Esophagus squamous epithelium (tissue), 5 donors: ENCODE results near the gene ARHGAP40. TPM values are rescaled to one million over a fixed set of nuclear protein-coding genes. Genes with fewer than 3 reads are reported as not detected.
A peak's percentile ranks its signal among the peaks of the same experiment; 100 is the strongest.

Source experiments
- DNase-seq: peaks from one replicate; lab custom pipeline; 2025; lab: John Stamatoyannopoulos, UW
- H3K27ac ChIP-seq, 4 donors: fragments of 200-600 bp; sonication (generic); one replicate each; pipeline ENCODE4 v1.5.1; 2016 to 2019; ENCODE audit warnings: mild to moderate bottlenecking in 1 of 4
- H3K27me3 ChIP-seq, 4 donors: fragments of 200-600 bp; sonication (generic); 1 replicate in 3 of 4; 2 replicates in 1 of 4; pipeline versions ENCODE4 v1.5.1 to v1.6.0; 2017 to 2021; ENCODE audit warnings: antibody characterized with exemption in 1 of 4
- H3K36me3 ChIP-seq, 3 donors: fragments of 200-600 bp; sonication (generic); one replicate each; pipeline ENCODE4 v1.5.1; 2016 to 2019
- H3K4me1 ChIP-seq, 3 donors: fragments of 200-600 bp; sonication (generic); one replicate each; pipeline ENCODE4 v1.5.1; 2017 to 2019
- H3K4me3 ChIP-seq, 4 donors: fragments of 200-600 bp; sonication (generic); 1 replicate in 3 of 4; 2 replicates in 1 of 4; pipeline ENCODE4 v1.5.1; 2016 to 2019; ENCODE audit warnings: mild to moderate bottlenecking in 2 of 4, moderate library complexity in 1 of 4
- H3K9me3 ChIP-seq, 3 donors: fragments of 200-600 bp; sonication (generic); one replicate each; pipeline ENCODE4 v1.5.1; 2016 to 2019
- CTCF ChIP-seq, 6 experiments: fragments of 450-650 bp in 4 of 6; fragments of 200-600 bp in 2 of 6; sonication (generic) in 2 of 6; IDR thresholded peaks; one replicate each; pipeline ENCODE4 v1.5.1; 2016 to 2019; ENCODE audit warnings: antibody characterized with exemption in 6 of 6, mild to moderate bottlenecking in 4 of 6, moderate library complexity in 4 of 6
- POLR2A ChIP-seq, 4 donors: fragments of 450-650 bp; IDR thresholded peaks; one replicate each; pipeline ENCODE4 v1.6.1; 2017; ENCODE audit warnings: antibody characterized with exemption in 4 of 4, mild to moderate bottlenecking in 4 of 4, moderate library complexity in 3 of 4
- WGBS, 2 donors: methylation state at CpG; one replicate each; pipeline ENCODE4 v1.1.5; 2018; 5-methylcytosine and 5-hydroxymethylcytosine counted together
- intact Hi-C: fragments of 100-400 bp; cut with DNase I; formaldehyde crosslinking; loops from one replicate; pipeline ENCODE4 v1.15.0; 2022
- total RNA-seq, 4 donors: library from RNA; depleted of rRNA; stranded (reverse); fragments of >200 nt; gene quantifications; one replicate each; pipeline ENCODE4 v1.1.0, GENCODE V29; 2016
- donor health status: DM: yes; HTN: yes; CAD: no.

The ARHGAP40 gene
- total RNA-seq, 4 donors from 2014 or later = 4.7 to 14.8 (median 12.4) TPM

DNA sequence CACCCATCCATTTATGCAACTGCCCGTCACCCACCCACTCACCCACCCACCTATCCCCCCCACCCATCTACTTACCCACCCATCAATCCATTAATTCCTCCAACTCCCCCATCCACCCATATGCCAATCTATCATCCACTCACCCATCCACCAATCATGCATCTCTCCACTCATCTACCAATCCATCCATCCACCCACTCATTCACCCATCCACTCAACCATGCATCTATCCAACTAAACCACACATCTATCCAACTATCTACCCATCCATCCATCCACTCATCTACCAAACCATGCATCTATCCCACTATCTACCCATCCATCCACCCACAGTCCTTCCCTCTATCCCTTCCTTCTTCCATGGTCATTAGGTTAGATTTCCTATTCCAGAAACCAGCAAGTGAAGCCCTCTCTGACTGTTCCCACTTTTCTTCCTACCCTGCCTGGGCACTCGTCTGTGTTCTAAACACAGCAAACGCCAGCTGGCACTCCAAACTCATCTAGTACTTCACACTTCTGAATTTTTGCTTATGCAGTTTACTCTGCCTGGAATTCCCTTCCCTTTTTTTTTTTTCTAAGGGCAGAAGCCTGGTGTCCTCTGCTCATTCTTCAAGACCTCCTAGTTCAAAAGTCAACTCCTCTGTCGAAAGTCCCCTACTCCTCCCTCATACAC is 43.1 kb downstream of the ARHGAP40 start:
- H3K36me3 ChIP-seq = peaks cover 0 to 5% (median 0%) of the 10 kb centered on the region in 3 donors
- DNase-seq = no peak
- 31 to 42% methylated on average over 4 of the region's 4 CpGs for WGBS, 2 donors
- H3K4me1 ChIP-seq = peaks cover 0 to 12% (median 8%) of the 10 kb centered on the region in 3 donors
- no peaks in the 10 kb centered on the region for H3K9me3 ChIP-seq
- intact Hi-C loops = loop anchor here (5.0 to 10.0 kb wide), 2 partner anchors 253 to 410 kb away; no protein-coding TSS in a partner anchor
- no peak overlapping the region for H3K4me3 ChIP-seq
- H3K27me3 ChIP-seq = peaks cover 0 to 82% (median 3%) of the 10 kb centered on the region in 4 donors
- H3K27ac ChIP-seq = no peak overlapping the region
- TF ChIP-seq CTCF (IDR thresholded peaks at IDR 0.05) (no peak), POLR2A (IDR thresholded peaks at IDR 0.05) (no peak)

DNA sequence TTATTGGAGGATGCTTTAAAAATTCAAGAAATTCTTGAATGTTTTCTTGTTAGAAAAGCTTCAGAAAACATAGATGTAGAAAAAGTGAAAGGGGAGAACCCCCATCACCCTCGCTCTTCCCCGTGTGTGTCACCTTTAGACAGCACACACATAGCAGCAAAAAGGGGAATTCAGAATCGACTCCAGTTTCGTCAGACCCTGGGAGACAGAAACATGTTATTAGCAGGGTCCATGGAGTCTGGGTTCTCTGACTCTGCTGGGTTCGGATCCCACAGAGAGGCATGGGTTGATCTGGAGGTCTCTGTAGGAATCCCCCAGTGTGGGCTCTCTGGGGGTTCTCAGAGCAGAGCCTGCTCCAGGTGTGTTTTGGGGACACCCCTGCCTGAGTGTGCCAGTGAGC is 43.7 kb downstream of the ARHGAP40 start:
- peaks cover 0 to 5% (median 0%) of the 10 kb centered on the region in 3 donors for H3K36me3 ChIP-seq
- no peak overlapping the region for H3K27ac ChIP-seq
- peaks cover 0 to 85% (median 3%) of the 10 kb centered on the region in 4 donors for H3K27me3 ChIP-seq
- intact Hi-C loops = loop anchor here (5.0 to 10.0 kb wide), 2 partner anchors 252 to 409 kb away; no protein-coding TSS in a partner anchor
- TF ChIP-seq POLR2A (IDR thresholded peaks at IDR 0.05) (no peak), CTCF (IDR thresholded peaks at IDR 0.05) (no peak)
- H3K4me1 ChIP-seq = peaks cover 0 to 12% (median 8%) of the 10 kb centered on the region in 3 donors
- 22 to 39% methylated on average over 4 to 5 of the region's 5 CpGs for WGBS, 2 donors
- no peaks in the 10 kb centered on the region for H3K9me3 ChIP-seq
- no peak overlapping the region for H3K4me3 ChIP-seq
- DNase-seq = no peak

DNA sequence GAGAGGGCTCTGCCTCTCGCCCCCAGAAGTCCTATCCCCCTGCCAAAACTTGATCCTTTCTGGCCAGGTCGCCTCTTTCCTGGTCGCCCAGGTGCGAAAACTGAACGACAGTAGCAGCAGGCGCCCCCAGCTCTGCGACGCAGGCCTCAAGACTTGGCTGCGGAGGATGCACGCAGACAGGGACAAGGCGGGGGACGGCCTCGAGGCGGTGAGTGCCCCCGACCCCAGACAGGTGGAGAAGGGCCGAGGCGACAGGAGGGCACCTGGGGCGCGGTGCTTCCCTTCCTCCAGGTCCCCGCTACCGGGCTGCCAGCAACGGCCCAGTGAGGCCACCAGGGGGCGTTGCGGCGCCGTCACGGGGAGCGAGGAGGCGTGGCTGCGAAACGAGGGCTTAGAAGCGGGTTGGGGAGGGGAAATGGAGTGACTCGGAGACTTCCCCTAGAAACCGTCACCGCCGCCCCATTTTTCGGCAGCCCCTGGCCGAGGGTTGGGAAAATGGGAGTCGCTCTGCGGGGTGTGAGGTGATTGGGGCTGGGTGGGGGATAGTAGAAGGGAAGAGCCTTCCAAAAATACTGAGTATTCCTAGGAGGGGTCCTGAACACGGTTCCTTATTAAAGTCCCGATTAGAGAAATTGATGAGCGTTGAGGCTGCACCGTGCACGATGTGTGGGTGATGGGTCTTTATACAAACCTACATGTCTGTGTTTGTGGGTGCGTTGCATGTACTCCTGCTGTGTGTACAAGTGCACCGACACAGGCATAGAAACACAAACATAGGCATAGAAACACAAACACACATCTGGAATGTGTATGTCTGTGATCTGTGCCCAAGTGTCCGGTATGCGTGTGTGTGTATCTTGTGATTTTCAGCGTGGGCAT is 44.6 kb downstream of the ARHGAP40 start:
- intact Hi-C loops = loop anchor here (5.0 to 10.0 kb wide), 2 partner anchors 251 to 409 kb away; no protein-coding TSS in a partner anchor

GRCh38 chr20:38649275-38649891 is 47.8 kb downstream of the ARHGAP40 start:
- no peak for DNase-seq
- WGBS, 2 donors = 23 to 26% methylated on average over 5 to 10 of the region's 10 CpGs
- intact Hi-C loops = loop anchor here (5.0 to 10.0 kb wide), 2 partner anchors 248 to 405 kb away; no protein-coding TSS in a partner anchor
- H3K27me3 ChIP-seq = peaks cover 0 to 97% (median 3%) of the 10 kb centered on the region in 4 donors
- H3K9me3 ChIP-seq = no peaks in the 10 kb centered on the region
- no peak overlapping the region for H3K27ac ChIP-seq
- no peak overlapping the region for H3K4me3 ChIP-seq
- H3K36me3 ChIP-seq = peaks cover 0 to 5% (median 0%) of the 10 kb centered on the region in 3 donors
- peaks cover 0 to 12% (median 8%) of the 10 kb centered on the region in 3 donors for H3K4me1 ChIP-seq
- TF ChIP-seq POLR2A (IDR thresholded peaks at IDR 0.05) (no peak), CTCF (IDR thresholded peaks at IDR 0.05) (peak in 2 of 6 experiments; percentile 8 to 30)

More for the DNA sequence above, 44.6 kb downstream of the ARHGAP40 start:
- peaks cover 0 to 12% (median 8%) of the 10 kb centered on the region in 3 donors for H3K4me1 ChIP-seq
- H3K27me3 ChIP-seq = peaks cover 0 to 87% (median 3%) of the 10 kb centered on the region in 4 donors
- WGBS, 2 donors = 4 to 5% methylated on average over 19 of the region's 50 CpGs
- peaks cover 0 to 5% (median 0%) of the 10 kb centered on the region in 3 donors for H3K36me3 ChIP-seq
- TF ChIP-seq CTCF (IDR thresholded peaks at IDR 0.05) (peak; percentile 75 to 97 (median 95)), POLR2A (IDR thresholded peaks at IDR 0.05) (no peak)
- peak overlapping the region in 2 of 4 donors; percentile 15 to 58 for H3K4me3 ChIP-seq
- H3K27ac ChIP-seq = no peak overlapping the region
- DNase-seq = peak; percentile 12
- no peaks in the 10 kb centered on the region for H3K9me3 ChIP-seq
